Ishikawa (cell line): ENCODE results near the gene RAB5A.

Experiments
- CEBPB ChIP-seq: IDR thresholded peaks from 2 replicates; pipeline ENCODE4 v1.6.1; 2012
- CREB1 ChIP-seq: IDR thresholded peaks from 2 replicates; pipeline ENCODE4 v1.6.1; 2012; ENCODE audit warnings: low read depth
- EGR1 ChIP-seq: IDR thresholded peaks from 2 replicates; pipeline ENCODE4 v1.6.1; 2012
- EP300 ChIP-seq: IDR thresholded peaks from 2 replicates; pipeline ENCODE4 v1.6.1; 2012; ENCODE audit warnings: borderline replicate concordance
- FOXM1 ChIP-seq: IDR thresholded peaks from 2 replicates; pipeline ENCODE4 v1.6.1; 2012; ENCODE audit warnings: low read depth, borderline replicate concordance
- MAX ChIP-seq: IDR thresholded peaks from 2 replicates; pipeline ENCODE4 v1.6.1; 2012
- NFIC ChIP-seq: IDR thresholded peaks from 2 replicates; pipeline ENCODE4 v1.6.1; 2012
- RAD21 ChIP-seq: IDR thresholded peaks from 2 replicates; pipeline ENCODE4 v1.6.1; 2012; ENCODE audit warnings: low read depth
- REST ChIP-seq: IDR thresholded peaks from 2 replicates; pipeline ENCODE4 v1.6.1; 2012; ENCODE audit warnings: low read depth, mild to moderate bottlenecking
- TAF1 ChIP-seq: IDR thresholded peaks from 2 replicates; pipeline ENCODE4 v1.6.1; 2012; ENCODE audit warnings: low read depth, mild to moderate bottlenecking
- TCF12 ChIP-seq: IDR thresholded peaks from 2 replicates; pipeline ENCODE4 v1.6.1; 2012; ENCODE audit warnings: low read depth
- TEAD4 ChIP-seq: IDR thresholded peaks from 2 replicates; pipeline ENCODE4 v1.6.1; 2012
- USF1 ChIP-seq: IDR thresholded peaks from 2 replicates; pipeline ENCODE4 v1.6.1; 2012
- YY1 ChIP-seq: IDR thresholded peaks from 2 replicates; pipeline ENCODE4 v1.6.1; 2012; ENCODE audit warnings: low read depth
- ZBTB7A ChIP-seq: IDR thresholded peaks from 2 replicates; pipeline ENCODE4 v1.6.1; 2012; ENCODE audit warnings: low read depth

The RAB5A gene

GRCh38 chr3:19945969-19946831, 697 bp upstream of the RAB5A start:
- TF ChIP-seq TCF12 (no peak), EGR1 (no peak), USF1 (no peak), CREB1 (no peak), REST (no peak), TAF1 (no peak), FOXM1 (no peak), YY1 (no peak)

DNA sequence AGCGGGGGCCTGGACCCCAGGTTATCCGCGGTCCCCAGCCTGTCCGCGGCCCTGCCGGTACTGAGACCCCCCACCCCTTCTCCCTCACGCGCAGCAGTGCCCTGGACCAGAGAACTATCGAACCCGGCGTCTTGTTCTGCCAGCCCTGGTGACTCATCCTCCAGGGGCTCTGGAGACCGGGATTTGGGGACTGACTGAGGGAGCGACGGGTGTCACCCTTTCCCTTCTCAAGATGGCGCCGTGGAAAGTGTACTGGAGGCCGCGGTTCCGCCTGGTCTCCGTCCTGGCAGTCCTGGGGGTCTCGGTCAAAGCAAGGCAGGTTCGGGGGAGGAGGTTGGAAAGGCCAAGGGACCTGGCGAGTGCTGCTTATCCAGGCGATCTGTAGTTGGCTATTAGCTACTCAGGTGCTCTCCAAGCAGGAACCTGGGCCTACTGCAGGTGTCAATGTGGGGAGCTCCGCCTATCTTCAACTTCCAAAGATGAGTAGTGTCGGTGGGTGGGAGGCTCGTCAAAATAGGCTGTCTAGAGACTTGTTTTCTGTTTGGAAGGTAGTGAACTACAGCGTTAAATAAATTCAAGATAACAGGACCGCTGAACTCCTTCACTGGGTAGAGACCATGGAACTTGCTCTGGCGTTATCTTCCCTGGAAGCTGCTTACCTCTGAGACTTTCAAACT, 790 bp downstream of the RAB5A start:
- no peak for TF ChIP-seq CEBPB
- no peak for TF ChIP-seq REST
- no peak for TF ChIP-seq NFIC
- no peak; the same call in none of the 2 replicates for TF ChIP-seq TAF1
- no peak for TF ChIP-seq EP300
- peak; percentile 88 for TF ChIP-seq YY1
- TF ChIP-seq FOXM1: no peak

GRCh38 chr3:19948226-19948591, 1.3 kb downstream of the RAB5A start:
- no peak for TF ChIP-seq TEAD4
- no peak for TF ChIP-seq NFIC
- no peak for TF ChIP-seq MAX
- TF ChIP-seq TCF12: no peak
- TF ChIP-seq REST: no peak
- no peak for TF ChIP-seq ZBTB7A
- no peak for TF ChIP-seq EGR1
- no peak for TF ChIP-seq YY1
- no peak for TF ChIP-seq RAD21
- no peak for TF ChIP-seq CREB1
- no peak for TF ChIP-seq EP300
- no peak for TF ChIP-seq CEBPB
- no peak for TF ChIP-seq FOXM1
- no peak for TF ChIP-seq TAF1
- no peak for TF ChIP-seq USF1

- TF ChIP-seq TCF12 (no peak), TEAD4 (no peak), YY1 (no peak), RAD21 (no peak), EP300 (no peak), NFIC (no peak), FOXM1 (no peak), ZBTB7A (no peak)
Measured at GRCh38 chr3:19950316-19950715, 3.4 kb downstream of the RAB5A start.
